CD4-positive, alpha-beta T cell (primary cell): Measurements from ENCODE around the gene TAF1A. TPM values are rescaled to one million over a fixed set of nuclear protein-coding genes. Genes with fewer than 3 reads are reported as not detected.

Experiments
- ATAC-seq: fragments of 200-7000 bp; cut with Tn5 transposase; one replicate; pipeline ENCODE4 v1.10.0; 2022; ENCODE audit warnings: mild to moderate bottlenecking; ENCODE audit not compliant: poor library complexity
- CTCF ChIA-PET: fragments of 350-600 bp; sonication (Branson Sonifier 250); formaldehyde crosslinking; loops from one replicate; lab custom pipeline; 2021; ENCODE audit warnings: antibody characterized with exemption, inconsistent platforms; lab: Charles Lee
- POLR2A ChIA-PET: fragments of 350-600 bp; sonication (Branson Sonifier 250); formaldehyde crosslinking; loops from one replicate; lab custom pipeline; 2021; ENCODE audit warnings: antibody characterized with exemption, inconsistent platforms; lab: Charles Lee
- DNase-seq, 14 experiments: peaks; one replicate each; pipeline ENCODE4 v3.0.0-alpha.2; 2013 to 2020; ENCODE audit warnings: mixed read lengths in 2 of 14
- H3K27ac ChIP-seq, 2 donors: one replicate each; pipeline versions ENCODE4 v1.5.1 to v1.7.0; 2013; ENCODE audit warnings: low read length in 2 of 2, low read depth in 1 of 2, mild to moderate bottlenecking in 1 of 2
- H3K27me3 ChIP-seq, 2 experiments: 1 replicate in 1 of 2; 2 replicates in 1 of 2; pipeline versions ENCODE4 v1.6.1 to v1.7.0; 2013; ENCODE audit warnings: low read length in 2 of 2, control low read depth in 1 of 2, mild to moderate bottlenecking in 1 of 2, moderate library complexity in 1 of 2; ENCODE audit not compliant: insufficient read depth in 2 of 2, control insufficient read depth in 1 of 2
- H3K36me3 ChIP-seq: one replicate; pipeline ENCODE4 v1.6.1; 2013; ENCODE audit warnings: low read length, control low read depth; ENCODE audit not compliant: insufficient read depth
- H3K4me1 ChIP-seq: one replicate; pipeline ENCODE4 v1.6.1; 2013; ENCODE audit warnings: low read length, control low read depth; ENCODE audit not compliant: insufficient read depth
- H3K4me3 ChIP-seq: one replicate; pipeline ENCODE4 v1.5.1; 2013; ENCODE audit warnings: mild to moderate bottlenecking, low read length, moderate library complexity
- H3K9me3 ChIP-seq, 2 experiments: 1 replicate in 1 of 2; 2 replicates in 1 of 2; pipeline versions ENCODE4 v1.6.1 to v1.7.0; 2013; ENCODE audit warnings: low read length in 2 of 2, mild to moderate bottlenecking in 2 of 2, control low read depth in 1 of 2, moderate library complexity in 1 of 2; ENCODE audit not compliant: control insufficient read depth in 1 of 2, insufficient read depth in 1 of 2
- H3K27ac Mint-ChIP-seq: one replicate; pipeline ENCODE4 v1.8.0; 2020; ENCODE audit warnings: mixed read lengths
- H3K27me3 Mint-ChIP-seq: one replicate; pipeline ENCODE4 v1.8.0; 2021; ENCODE audit warnings: mixed read lengths
- H3K36me3 Mint-ChIP-seq: one replicate; pipeline ENCODE4 v1.8.0; 2021; ENCODE audit warnings: low read depth, mixed read lengths
- H3K4me1 Mint-ChIP-seq: one replicate; pipeline ENCODE4 v1.8.0; 2021; ENCODE audit warnings: low read depth, mixed read lengths
- H3K4me3 Mint-ChIP-seq: one replicate; pipeline ENCODE4 v1.8.0; 2020; ENCODE audit warnings: mild to moderate bottlenecking, mixed read lengths
- H3K9me3 Mint-ChIP-seq: one replicate; pipeline ENCODE4 v1.8.0; 2020; ENCODE audit warnings: mixed read lengths
- intact Hi-C, 2 experiments: fragments of 100-400 bp; cut with DNase I in 1 of 2; cut with micrococcal nuclease in 1 of 2; formaldehyde crosslinking; loops; one replicate each; pipeline versions ENCODE4 v1.15.1 to v1.9.0; 2023 to 2025; cut with DNase I, micrococcal nuclease
- total RNA-seq, 174 experiments: library from RNA in 2 of 174; stranded (reverse) in 2 of 174; gene quantifications; one replicate each; pipeline ENCODE4 v1.2.3 and lab custom pipeline; 2021 to 2026
- TF ChIP-seq, protein P1 (sequence below): fragments of 200-600 bp; IDR thresholded peaks from one replicate; pipeline ENCODE4 v1.8.0; 2022; ENCODE audit warnings: antibody characterized with exemption, mild to moderate bottlenecking

The TAF1A gene
- total RNA-seq, 2 experiments from 2014 or later: 3.3 to 4.1 TPM

DNA sequence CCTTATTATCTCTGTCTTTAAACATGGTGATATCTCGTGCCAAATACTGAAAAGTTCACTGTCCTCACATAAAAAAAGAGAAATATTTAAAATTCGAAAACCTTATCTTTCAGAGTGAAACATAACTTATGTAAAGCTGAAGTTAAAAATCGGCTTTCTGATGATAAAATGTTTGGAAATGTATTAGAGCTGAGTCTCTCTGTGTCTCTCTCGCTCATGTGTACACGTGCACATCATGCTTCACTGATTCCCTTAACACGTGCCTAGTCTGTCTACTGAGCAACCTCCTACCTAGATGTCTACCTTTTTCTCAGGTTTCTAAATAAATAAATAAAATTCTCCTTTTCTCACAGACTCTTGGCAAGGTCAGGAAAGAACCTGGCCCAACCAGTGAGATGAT, 58.9 kb downstream of the TAF1A start:
- Histone ChIP-seq H3K4me3 (no peak overlapping the region), H3K27ac (no peak overlapping the region), H3K36me3 (no peaks in the 10 kb centered on the region), H3K27me3 (no peaks in the 10 kb centered on the region), H3K4me1 (no peaks in the 10 kb centered on the region), H3K9me3 (no peaks in the 10 kb centered on the region)
- peaks cover 19% of the 10 kb centered on the region for H3K27me3 Mint-ChIP-seq
- ATAC-seq: no peak
- intact Hi-C loops: no loop called here
- no peak for DNase-seq
- H3K27ac Mint-ChIP-seq: no peak overlapping the region
- H3K4me1 Mint-ChIP-seq: no peaks in the 10 kb centered on the region
- CTCF ChIA-PET: no interaction called here
- no peaks in the 10 kb centered on the region for H3K36me3 Mint-ChIP-seq
- H3K4me3 Mint-ChIP-seq: no peak overlapping the region
- H3K9me3 Mint-ChIP-seq: peaks cover 3% of the 10 kb centered on the region
- POLR2A ChIA-PET: no interaction called here
- TF ChIP-seq, protein P1, sequence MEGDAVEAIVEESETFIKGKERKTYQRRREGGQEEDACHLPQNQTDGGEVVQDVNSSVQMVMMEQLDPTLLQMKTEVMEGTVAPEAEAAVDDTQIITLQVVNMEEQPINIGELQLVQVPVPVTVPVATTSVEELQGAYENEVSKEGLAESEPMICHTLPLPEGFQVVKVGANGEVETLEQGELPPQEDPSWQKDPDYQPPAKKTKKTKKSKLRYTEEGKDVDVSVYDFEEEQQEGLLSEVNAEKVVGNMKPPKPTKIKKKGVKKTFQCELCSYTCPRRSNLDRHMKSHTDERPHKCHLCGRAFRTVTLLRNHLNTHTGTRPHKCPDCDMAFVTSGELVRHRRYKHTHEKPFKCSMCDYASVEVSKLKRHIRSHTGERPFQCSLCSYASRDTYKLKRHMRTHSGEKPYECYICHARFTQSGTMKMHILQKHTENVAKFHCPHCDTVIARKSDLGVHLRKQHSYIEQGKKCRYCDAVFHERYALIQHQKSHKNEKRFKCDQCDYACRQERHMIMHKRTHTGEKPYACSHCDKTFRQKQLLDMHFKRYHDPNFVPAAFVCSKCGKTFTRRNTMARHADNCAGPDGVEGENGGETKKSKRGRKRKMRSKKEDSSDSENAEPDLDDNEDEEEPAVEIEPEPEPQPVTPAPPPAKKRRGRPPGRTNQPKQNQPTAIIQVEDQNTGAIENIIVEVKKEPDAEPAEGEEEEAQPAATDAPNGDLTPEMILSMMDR: no peak

DNA sequence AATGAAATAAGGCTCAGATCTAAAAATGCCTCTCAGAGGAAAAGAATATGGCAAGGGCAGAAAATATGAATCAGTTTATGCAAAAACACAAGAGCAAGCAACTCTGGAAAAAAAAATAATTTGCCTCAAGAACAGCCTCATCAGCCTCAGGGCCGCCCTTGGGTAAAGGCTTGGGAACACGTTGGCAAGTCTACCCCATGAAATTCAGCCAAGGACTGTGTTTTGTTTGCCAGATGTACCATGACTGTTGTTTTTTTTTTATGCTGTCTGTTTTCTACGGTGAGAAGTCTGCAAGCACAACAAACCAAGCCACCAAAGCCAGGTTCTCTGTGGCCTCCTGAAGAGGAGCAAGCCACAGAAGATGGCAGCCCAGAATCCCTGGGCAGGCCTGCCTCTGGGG, 59.8 kb downstream of the TAF1A start:
- H3K4me3 Mint-ChIP-seq: no peak overlapping the region
- no peak overlapping the region for H3K27ac ChIP-seq
- DNase-seq: no peak
- H3K9me3 Mint-ChIP-seq: peaks cover 3% of the 10 kb centered on the region
- no peaks in the 10 kb centered on the region for H3K36me3 ChIP-seq
- H3K36me3 Mint-ChIP-seq: no peaks in the 10 kb centered on the region
- intact Hi-C loops: no loop called here
- no peaks in the 10 kb centered on the region for H3K4me1 Mint-ChIP-seq
- H3K27ac Mint-ChIP-seq: no peak overlapping the region
- CTCF ChIA-PET: no interaction called here
- peaks cover 19% of the 10 kb centered on the region for H3K27me3 Mint-ChIP-seq
- ATAC-seq: no peak
- no peaks in the 10 kb centered on the region for H3K9me3 ChIP-seq
- no peak overlapping the region for H3K4me3 ChIP-seq
- TF ChIP-seq, protein P1: no peak
- no peaks in the 10 kb centered on the region for H3K27me3 ChIP-seq
- POLR2A ChIA-PET: no interaction called here
- no peaks in the 10 kb centered on the region for H3K4me1 ChIP-seq

DNA sequence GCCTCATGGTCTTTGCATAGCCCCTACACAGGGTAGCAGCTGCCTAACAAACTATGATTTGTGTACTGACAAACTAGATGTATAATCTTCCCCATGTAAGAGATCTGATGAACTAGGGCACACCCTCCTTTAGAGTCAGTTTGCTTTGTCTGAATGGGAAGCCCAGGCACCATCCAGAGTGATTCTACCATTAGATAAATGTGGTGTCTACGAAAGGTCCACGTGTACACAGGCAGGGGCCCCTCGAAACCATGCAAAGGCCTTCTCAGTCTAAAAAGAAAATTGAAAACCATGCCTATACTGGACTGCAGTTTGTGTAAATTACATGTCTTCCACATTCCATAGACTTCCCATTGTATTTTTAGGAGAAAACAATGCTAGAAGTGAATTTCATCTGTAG, 60.6 kb downstream of the TAF1A start:
- Mint-ChIP-seq H3K4me1 (no peaks in the 10 kb centered on the region), H3K27ac (no peak overlapping the region), H3K27me3 (peaks cover 22% of the 10 kb centered on the region), H3K36me3 (no peaks in the 10 kb centered on the region), H3K4me3 (no peak overlapping the region), H3K9me3 (peaks cover 3% of the 10 kb centered on the region)
- Histone ChIP-seq H3K36me3 (no peaks in the 10 kb centered on the region), H3K9me3 (no peaks in the 10 kb centered on the region), H3K27me3 (no peaks in the 10 kb centered on the region), H3K27ac (no peak overlapping the region), H3K4me1 (no peaks in the 10 kb centered on the region), H3K4me3 (no peak overlapping the region)
- DNase-seq (no peak), ATAC-seq (no peak)
- intact Hi-C loops: no loop called here
- POLR2A ChIA-PET: no interaction called here
- TF ChIP-seq, protein P1: no peak
- CTCF ChIA-PET: no interaction called here
